PC-3 (cell line): ENCODE data around the gene LPCAT1. TPM values are rescaled to one million over a fixed set of nuclear protein-coding genes. Genes with fewer than 3 reads are reported as not detected.

Experiments
- ATAC-seq: fragments of 200-7000 bp; cut with Tn5 transposase; 2 replicates; pipeline ENCODE4 v1.9.1; 2020; ENCODE audit warnings: mild to moderate bottlenecking, moderate library complexity
- BruUV-seq: library from RNA; stranded (reverse); fragments of 400-500 nt; replicated peaks from 2 replicates; lab custom pipeline; 2021; lab: Mats Ljungman, UMichigan
- CTCF ChIA-PET: fragments of 300-600 bp; sonication (Branson Sonifier 250); formaldehyde crosslinking; loops from one replicate; lab custom pipeline; 2022; ENCODE audit warnings: antibody characterized with exemption; lab: Charles Lee
- POLR2A ChIA-PET: fragments of 300-600 bp; sonication (Branson Sonifier 250); formaldehyde crosslinking; loops from one replicate; lab custom pipeline; 2022; ENCODE audit warnings: antibody characterized with exemption; ENCODE audit not compliant: unreplicated experiment; lab: Charles Lee
- DNase-seq: peaks from one replicate; pipeline ENCODE4 v3.0.0-alpha.2; 2015
- H2AFZ ChIP-seq: fragments of 300-600 bp; sonication (generic); 2 replicates; pipeline ENCODE4 v1.6.0; 2016; ENCODE audit warnings: antibody characterized with exemption, low read length
- H3F3A ChIP-seq: fragments of 300-600 bp; sonication (generic); one replicate; pipeline ENCODE4 v1.6.0; 2017; ENCODE audit warnings: antibody characterized with exemption, low read length, control low read depth, mild to moderate bottlenecking; ENCODE audit not compliant: unreplicated experiment
- H3K27ac ChIP-seq: fragments of 300-600 bp; sonication (generic); 2 replicates; pipeline ENCODE4 v1.5.1; 2016; ENCODE audit warnings: mild to moderate bottlenecking, low read length
- H3K27me3 ChIP-seq: fragments of 300-600 bp; sonication (generic); 2 replicates; pipeline ENCODE4 v1.6.1; 2016; ENCODE audit warnings: low read length, mixed read lengths
- H3K36me3 ChIP-seq: fragments of 300-600 bp; sonication (generic); 2 replicates; pipeline ENCODE4 v1.6.1; 2016; ENCODE audit warnings: low read depth, mixed run types, low read length, mixed read lengths
- H3K4me1 ChIP-seq: fragments of 300-600 bp; sonication (generic); 2 replicates; pipeline ENCODE4 v1.5.1; 2016; ENCODE audit warnings: low read length; ENCODE audit not compliant: insufficient read depth
- H3K4me2 ChIP-seq: fragments of 300-600 bp; sonication (generic); 2 replicates; pipeline ENCODE4 v1.6.0; 2016; ENCODE audit warnings: low read length
- H3K4me3 ChIP-seq: fragments of 300-600 bp; sonication (generic); 2 replicates; pipeline ENCODE4 v1.5.1; 2016; ENCODE audit warnings: mild to moderate bottlenecking, low read length, mixed read lengths
- H3K79me2 ChIP-seq: fragments of 300-600 bp; sonication (generic); 2 replicates; pipeline ENCODE4 v1.6.1; 2017; ENCODE audit warnings: low read length, mixed read lengths
- H3K9ac ChIP-seq: fragments of 300-600 bp; sonication (generic); 2 replicates; pipeline ENCODE4 v1.6.0; 2016; ENCODE audit warnings: mild to moderate bottlenecking, low read length
- H3K9me2 ChIP-seq: fragments of 300-600 bp; sonication (generic); replicated peaks from 2 replicates; pipeline ENCODE4 v1.6.1; 2016; ENCODE audit warnings: mixed run types, low read length, mixed read lengths
- H3K9me3 ChIP-seq: fragments of 300-600 bp; sonication (generic); 2 replicates; pipeline ENCODE4 v1.6.1; 2016; ENCODE audit warnings: low read length, mixed read lengths
- H4K20me1 ChIP-seq: fragments of 300-600 bp; sonication (generic); 2 replicates; pipeline ENCODE4 v1.6.1; 2016; ENCODE audit warnings: low read length, mixed read lengths
- EZH2 ChIP-seq: fragments of 300-600 bp; sonication (generic); IDR thresholded peaks from one replicate; pipeline ENCODE4 v1.6.1; 2017; ENCODE audit warnings: antibody characterized with exemption, mild to moderate bottlenecking, low read length; ENCODE audit not compliant: unreplicated experiment
- EZH2phosphoT487 ChIP-seq: fragments of 300-600 bp; sonication (generic); IDR thresholded peaks from 2 replicates; pipeline ENCODE4 v1.6.1; 2018; ENCODE audit warnings: mild to moderate bottlenecking, antibody characterized with exemption, low read length, borderline replicate concordance
- intact Hi-C: fragments of 100-400 bp; cut with micrococcal nuclease; formaldehyde crosslinking; loops from 2 replicates; pipeline ENCODE4 v1.9.0; 2023
- total RNA-seq: library from RNA; depleted of rRNA; stranded (reverse); fragments of >200 nt; gene quantifications from 2 replicates; pipeline ENCODE4 v1.2.3, GENCODE V29; 2014
- TF ChIP-seq, protein P1 (sequence below): fragments of 300-600 bp; sonication (generic); conservative IDR thresholded peaks from 2 replicates; pipeline ENCODE4 v1.5.1; 2017; ENCODE audit warnings: antibody characterized with exemption, low read depth, mild to moderate bottlenecking, low read length

The LPCAT1 gene
- total RNA-seq, 1 experiment from 2014 or later: 121 TPM

DNA sequence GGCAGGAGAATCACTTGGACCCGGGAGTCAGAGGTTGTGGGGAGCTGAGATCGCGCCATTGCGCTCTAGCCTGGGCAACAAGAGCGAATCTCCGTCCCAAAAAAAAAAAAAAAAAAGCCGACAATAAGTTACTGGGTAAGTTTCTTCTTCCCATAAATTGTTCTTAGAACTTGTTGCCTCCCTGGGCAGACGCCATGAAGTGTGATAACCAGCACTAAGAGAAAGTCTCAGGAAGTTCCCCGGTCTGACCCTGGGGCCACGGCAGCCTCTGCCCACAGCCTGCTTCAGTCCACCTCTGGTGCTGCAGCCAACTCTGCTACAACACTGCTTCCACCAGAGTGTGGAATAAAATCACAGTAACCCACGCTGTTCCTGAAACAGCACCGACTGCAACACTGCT lies 19.1 kb downstream of the LPCAT1 start:
- no TSS peak for BruUV-seq
- peaks cover 78% of the 10 kb centered on the region for H4K20me1 ChIP-seq
- ChIA-PET POLR2A (no interaction called here), CTCF (no interaction called here)
- TF ChIP-seq EZH2phosphoT487 (no peak), EZH2 (no peak)
- TF ChIP-seq, protein P1, sequence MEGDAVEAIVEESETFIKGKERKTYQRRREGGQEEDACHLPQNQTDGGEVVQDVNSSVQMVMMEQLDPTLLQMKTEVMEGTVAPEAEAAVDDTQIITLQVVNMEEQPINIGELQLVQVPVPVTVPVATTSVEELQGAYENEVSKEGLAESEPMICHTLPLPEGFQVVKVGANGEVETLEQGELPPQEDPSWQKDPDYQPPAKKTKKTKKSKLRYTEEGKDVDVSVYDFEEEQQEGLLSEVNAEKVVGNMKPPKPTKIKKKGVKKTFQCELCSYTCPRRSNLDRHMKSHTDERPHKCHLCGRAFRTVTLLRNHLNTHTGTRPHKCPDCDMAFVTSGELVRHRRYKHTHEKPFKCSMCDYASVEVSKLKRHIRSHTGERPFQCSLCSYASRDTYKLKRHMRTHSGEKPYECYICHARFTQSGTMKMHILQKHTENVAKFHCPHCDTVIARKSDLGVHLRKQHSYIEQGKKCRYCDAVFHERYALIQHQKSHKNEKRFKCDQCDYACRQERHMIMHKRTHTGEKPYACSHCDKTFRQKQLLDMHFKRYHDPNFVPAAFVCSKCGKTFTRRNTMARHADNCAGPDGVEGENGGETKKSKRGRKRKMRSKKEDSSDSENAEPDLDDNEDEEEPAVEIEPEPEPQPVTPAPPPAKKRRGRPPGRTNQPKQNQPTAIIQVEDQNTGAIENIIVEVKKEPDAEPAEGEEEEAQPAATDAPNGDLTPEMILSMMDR: no peak
- no peak overlapping the region for H2AFZ ChIP-seq
- H3K4me2 ChIP-seq: no peak overlapping the region
- DNase-seq (no peak), ATAC-seq (no peak)
- H3K4me1 ChIP-seq: no peaks in the 10 kb centered on the region
- peaks cover 15% of the 10 kb centered on the region for H3K36me3 ChIP-seq
- no peak overlapping the region for H3K27ac ChIP-seq
- H3K4me3 ChIP-seq: no peak overlapping the region
- H3K9ac ChIP-seq: no peak overlapping the region
- no peaks in the 10 kb centered on the region for H3K9me3 ChIP-seq
- no peaks in the 10 kb centered on the region for H3K9me2 ChIP-seq
- H3F3A ChIP-seq: no peaks in the 10 kb centered on the region
- peaks cover 100% of the 10 kb centered on the region for H3K79me2 ChIP-seq
- H3K27me3 ChIP-seq: no peaks in the 10 kb centered on the region
- intact Hi-C loops: no loop called here

- Histone ChIP-seq H3K27ac (no peak overlapping the region), H3K9ac (no peak overlapping the region), H3K27me3 (no peaks in the 10 kb centered on the region), H2AFZ (no peak overlapping the region), H3K4me3 (no peak overlapping the region), H3K9me2 (no peaks in the 10 kb centered on the region), H3K36me3 (peaks cover 14% of the 10 kb centered on the region), H3F3A (no peaks in the 10 kb centered on the region), H3K9me3 (no peaks in the 10 kb centered on the region), H4K20me1 (peaks cover 83% of the 10 kb centered on the region), H3K79me2 (peaks cover 100% of the 10 kb centered on the region), H3K4me1 (no peaks in the 10 kb centered on the region), H3K4me2 (no peak overlapping the region)
- ATAC-seq: no peak
- no TSS peak for BruUV-seq
- intact Hi-C loops: no loop called here
- no peak for DNase-seq
- TF ChIP-seq, protein P1: no peak
- TF ChIP-seq EZH2phosphoT487 (no peak), EZH2 (no peak)
- CTCF ChIA-PET: no interaction called here
- POLR2A ChIA-PET: no interaction called here
These were observed 19.6 kb downstream of the LPCAT1 start for GRCh38 chr5:1504069-1504595.

DNA sequence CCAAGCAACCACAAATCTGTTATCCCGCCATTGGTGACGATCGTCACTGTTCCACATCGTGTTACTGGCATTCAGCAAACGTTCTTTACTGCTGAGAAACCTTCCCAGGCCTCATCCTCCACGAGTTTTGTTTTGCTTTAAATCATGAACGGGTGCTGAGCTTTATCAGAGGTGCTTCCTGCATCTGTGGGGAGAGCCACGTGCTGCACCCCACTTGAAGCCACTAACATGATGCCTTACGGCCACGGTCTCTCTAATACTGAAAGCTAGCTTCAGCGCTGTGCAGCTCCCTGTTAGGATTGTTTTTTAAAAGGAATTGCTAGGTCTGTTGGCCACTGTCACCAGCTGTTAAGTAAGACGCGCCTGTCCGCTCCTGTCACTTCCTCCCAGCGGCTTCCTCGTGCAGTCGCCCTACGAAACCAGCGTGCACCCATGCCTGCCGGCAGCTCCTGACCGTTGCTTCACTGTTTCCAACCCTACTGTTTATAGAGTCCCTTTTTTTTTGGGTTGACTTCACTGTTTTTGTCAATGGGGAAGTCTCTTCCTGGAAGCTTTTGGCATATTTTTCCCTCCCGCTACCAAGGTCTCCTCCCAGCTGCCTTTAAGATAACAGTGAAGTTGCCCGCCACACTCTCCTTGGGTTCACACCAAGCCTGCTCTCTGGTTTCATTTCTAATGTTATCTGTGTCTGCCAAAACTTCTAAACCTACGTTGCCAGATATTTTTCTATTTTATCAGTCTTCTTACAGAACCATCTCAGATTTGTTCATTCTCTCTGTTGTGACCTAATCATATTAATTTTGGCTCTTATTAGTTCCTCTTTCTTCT lies 20.3 kb downstream of the LPCAT1 start:
- Histone ChIP-seq H3F3A (no peaks in the 10 kb centered on the region), H3K79me2 (peaks cover 100% of the 10 kb centered on the region), H3K4me2 (no peak overlapping the region), H3K4me1 (no peaks in the 10 kb centered on the region), H3K9me2 (no peaks in the 10 kb centered on the region), H3K27ac (no peak overlapping the region), H4K20me1 (peaks cover 83% of the 10 kb centered on the region), H3K9me3 (no peaks in the 10 kb centered on the region), H3K36me3 (peaks cover 17% of the 10 kb centered on the region), H2AFZ (no peak overlapping the region), H3K9ac (no peak overlapping the region), H3K27me3 (no peaks in the 10 kb centered on the region), H3K4me3 (no peak overlapping the region)
- ATAC-seq (no peak), DNase-seq (no peak)
- ChIA-PET CTCF (interaction anchor here (0.8 kb wide), 1 partner anchor 18 kb away, joined by 3 read pairs; no protein-coding TSS in a partner anchor), POLR2A (interaction anchor here (0.6 kb wide), 1 partner anchor 168 kb away, joined by 3 read pairs; no protein-coding TSS in a partner anchor)
- BruUV-seq: no TSS peak
- TF ChIP-seq EZH2 (no peak), EZH2phosphoT487 (no peak)
- TF ChIP-seq, protein P1: no peak
- intact Hi-C loops: no loop called here
